HepG2 (cell line): ENCODE data around the gene CNOT10.

Experiments
- DPF2 ChIP-seq: sonication (generic); formaldehyde crosslinking; IDR thresholded peaks from 2 replicates; pipeline ENCODE4 v1.4.0; 2020; ENCODE audit warnings: mild to moderate bottlenecking, low read depth, missing genetic modification reagents, borderline replicate concordance
- EZH2 ChIP-seq: conservative IDR thresholded peaks from 2 replicates; pipeline ENCODE4 v1.6.1; 2012; ENCODE audit warnings: mild to moderate bottlenecking, low read depth, low read length, moderate library complexity
- HMG20A ChIP-seq: IDR thresholded peaks from 2 replicates; pipeline ENCODE4 v1.6.1; 2016; ENCODE audit warnings: borderline replicate concordance
- RFX5 ChIP-seq: IDR thresholded peaks from 2 replicates; pipeline ENCODE4 v1.6.1; 2011; ENCODE audit warnings: low read depth, low read length, improper control_type of control experiment
- SRY ChIP-seq: sonication (generic); formaldehyde crosslinking; IDR thresholded peaks from 2 replicates; pipeline ENCODE4 v1.8.0; 2022; ENCODE audit warnings: mild to moderate bottlenecking, missing genetic modification reagents
- TF ChIP-seq, protein P1 (sequence below): sonication (generic); formaldehyde crosslinking; IDR thresholded peaks from 2 replicates; pipeline ENCODE4 v1.4.0; 2020; ENCODE audit warnings: mild to moderate bottlenecking, missing genetic modification reagents
- TF ChIP-seq, protein P2 (sequence below): sonication (generic); formaldehyde crosslinking; IDR thresholded peaks from 2 replicates; pipeline ENCODE4 v1.8.1; 2023; ENCODE audit warnings: mild to moderate bottlenecking, missing genetic modification reagents
- TF ChIP-seq, protein P3 (sequence below): sonication (generic); formaldehyde crosslinking; IDR thresholded peaks from 2 replicates; pipeline ENCODE4 v1.5.0; 2020; ENCODE audit warnings: mild to moderate bottlenecking, missing genetic modification reagents, moderate library complexity

DNA sequence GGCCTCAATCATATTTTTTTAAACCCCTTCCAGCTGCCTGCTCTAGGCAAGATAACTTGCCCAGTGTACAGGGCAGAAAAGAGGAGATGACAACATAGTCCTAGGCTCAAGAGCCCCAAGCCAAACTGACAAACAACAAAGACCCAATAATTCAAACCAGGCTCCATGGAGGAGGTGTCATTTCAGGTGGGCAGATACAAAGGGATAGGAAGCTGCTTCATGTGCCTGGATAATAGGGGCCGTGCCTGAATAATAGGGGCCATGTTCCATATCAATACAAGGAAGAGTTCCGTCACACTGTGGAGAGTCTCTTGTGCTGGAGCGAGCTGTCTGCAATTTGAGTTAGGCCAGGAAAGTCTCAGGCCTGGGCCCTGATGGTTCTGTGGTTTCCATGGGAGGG lies 97.4 kb downstream of the CNOT10 start:
- TF ChIP-seq HMG20A (no peak), EZH2 (no peak), RFX5 (no peak), SRY (no peak), DPF2 (CRISPR knock-in tag) (no peak)
- TF ChIP-seq, protein P1, sequence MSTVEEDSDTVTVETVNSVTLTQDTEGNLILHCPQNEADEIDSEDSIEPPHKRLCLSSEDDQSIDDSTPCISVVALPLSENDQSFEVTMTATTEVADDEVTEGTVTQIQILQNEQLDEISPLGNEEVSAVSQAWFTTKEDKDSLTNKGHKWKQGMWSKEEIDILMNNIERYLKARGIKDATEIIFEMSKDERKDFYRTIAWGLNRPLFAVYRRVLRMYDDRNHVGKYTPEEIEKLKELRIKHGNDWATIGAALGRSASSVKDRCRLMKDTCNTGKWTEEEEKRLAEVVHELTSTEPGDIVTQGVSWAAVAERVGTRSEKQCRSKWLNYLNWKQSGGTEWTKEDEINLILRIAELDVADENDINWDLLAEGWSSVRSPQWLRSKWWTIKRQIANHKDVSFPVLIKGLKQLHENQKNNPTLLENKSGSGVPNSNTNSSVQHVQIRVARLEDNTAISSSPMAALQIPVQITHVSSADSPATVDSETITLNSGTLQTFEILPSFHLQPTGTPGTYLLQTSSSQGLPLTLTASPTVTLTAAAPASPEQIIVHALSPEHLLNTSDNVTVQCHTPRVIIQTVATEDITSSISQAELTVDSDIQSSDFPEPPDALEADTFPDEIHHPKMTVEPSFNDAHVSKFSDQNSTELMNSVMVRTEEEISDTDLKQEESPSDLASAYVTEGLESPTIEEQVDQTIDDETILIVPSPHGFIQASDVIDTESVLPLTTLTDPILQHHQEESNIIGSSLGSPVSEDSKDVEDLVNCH (CRISPR knock-in tag), result no peak
- TF ChIP-seq, protein P2, sequence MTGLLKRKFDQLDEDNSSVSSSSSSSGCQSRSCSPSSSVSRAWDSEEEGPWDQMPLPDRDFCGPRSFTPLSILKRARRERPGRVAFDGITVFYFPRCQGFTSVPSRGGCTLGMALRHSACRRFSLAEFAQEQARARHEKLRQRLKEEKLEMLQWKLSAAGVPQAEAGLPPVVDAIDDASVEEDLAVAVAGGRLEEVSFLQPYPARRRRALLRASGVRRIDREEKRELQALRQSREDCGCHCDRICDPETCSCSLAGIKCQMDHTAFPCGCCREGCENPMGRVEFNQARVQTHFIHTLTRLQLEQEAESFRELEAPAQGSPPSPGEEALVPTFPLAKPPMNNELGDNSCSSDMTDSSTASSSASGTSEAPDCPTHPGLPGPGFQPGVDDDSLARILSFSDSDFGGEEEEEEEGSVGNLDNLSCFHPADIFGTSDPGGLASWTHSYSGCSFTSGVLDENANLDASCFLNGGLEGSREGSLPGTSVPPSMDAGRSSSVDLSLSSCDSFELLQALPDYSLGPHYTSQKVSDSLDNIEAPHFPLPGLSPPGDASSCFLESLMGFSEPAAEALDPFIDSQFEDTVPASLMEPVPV (CRISPR knock-in tag), result no peak
- TF ChIP-seq, protein P3, sequence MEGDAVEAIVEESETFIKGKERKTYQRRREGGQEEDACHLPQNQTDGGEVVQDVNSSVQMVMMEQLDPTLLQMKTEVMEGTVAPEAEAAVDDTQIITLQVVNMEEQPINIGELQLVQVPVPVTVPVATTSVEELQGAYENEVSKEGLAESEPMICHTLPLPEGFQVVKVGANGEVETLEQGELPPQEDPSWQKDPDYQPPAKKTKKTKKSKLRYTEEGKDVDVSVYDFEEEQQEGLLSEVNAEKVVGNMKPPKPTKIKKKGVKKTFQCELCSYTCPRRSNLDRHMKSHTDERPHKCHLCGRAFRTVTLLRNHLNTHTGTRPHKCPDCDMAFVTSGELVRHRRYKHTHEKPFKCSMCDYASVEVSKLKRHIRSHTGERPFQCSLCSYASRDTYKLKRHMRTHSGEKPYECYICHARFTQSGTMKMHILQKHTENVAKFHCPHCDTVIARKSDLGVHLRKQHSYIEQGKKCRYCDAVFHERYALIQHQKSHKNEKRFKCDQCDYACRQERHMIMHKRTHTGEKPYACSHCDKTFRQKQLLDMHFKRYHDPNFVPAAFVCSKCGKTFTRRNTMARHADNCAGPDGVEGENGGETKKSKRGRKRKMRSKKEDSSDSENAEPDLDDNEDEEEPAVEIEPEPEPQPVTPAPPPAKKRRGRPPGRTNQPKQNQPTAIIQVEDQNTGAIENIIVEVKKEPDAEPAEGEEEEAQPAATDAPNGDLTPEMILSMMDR (CRISPR knock-in tag), result no peak
